Measurements from ENCODE around the gene DEF6.

DEF6 gene

GRCh38 chr6:35351422-35351821, 53.8 kb downstream of the DEF6 start:
- DNase-seq (ENCODE audit: low spot score): no peak

GRCh38 chr6:35352735-35353134, 55.1 kb downstream of the DEF6 start:
- no peak for DNase-seq (ENCODE audit: low spot score)

GRCh38 chr6:35354361-35355135, 56.9 kb downstream of the DEF6 start:
- no peak for DNase-seq (ENCODE audit: low spot score)

GRCh38 chr6:35356391-35356790, 58.8 kb downstream of the DEF6 start:
- no peak for DNase-seq (ENCODE audit: low spot score)

GRCh38 chr6:35357677-35358076, 60.1 kb downstream of the DEF6 start:
- no peak for DNase-seq (ENCODE audit: low spot score)

- no peak for DNase-seq (ENCODE audit: low spot score)
These were observed 60.5 kb downstream of the DEF6 start for GRCh38 chr6:35358086-35358485.

- no peak for DNase-seq (ENCODE audit: low spot score)
These were observed 61.7 kb downstream of the DEF6 start for GRCh38 chr6:35359346-35359743.

- DNase-seq (ENCODE audit: low spot score): no peak
These were observed 62.2 kb downstream of the DEF6 start for GRCh38 chr6:35359744-35360348.

- DNase-seq (ENCODE audit: low spot score): no peak
These were observed 62.9 kb downstream of the DEF6 start for GRCh38 chr6:35360349-35361138.

- no peak for DNase-seq (ENCODE audit: low spot score)
These were observed 64.6 kb downstream of the DEF6 start for GRCh38 chr6:35362200-35362599.

- DNase-seq (ENCODE audit: low spot score): no peak
These were observed 65.7 kb downstream of the DEF6 start for GRCh38 chr6:35363293-35363750.

- DNase-seq (ENCODE audit: low spot score): no peak
These were observed 68.1 kb downstream of the DEF6 start for GRCh38 chr6:35365594-35366203.

- no peak for DNase-seq (ENCODE audit: low spot score)
These were observed 68.6 kb downstream of the DEF6 start for GRCh38 chr6:35366204-35366596.

- no peak for DNase-seq (ENCODE audit: low spot score)
These were observed 70.0 kb downstream of the DEF6 start for GRCh38 chr6:35367646-35368037.

- DNase-seq (ENCODE audit: low spot score): peak; percentile 17
These were observed 70.6 kb downstream of the DEF6 start for GRCh38 chr6:35368038-35368887.

- DNase-seq (ENCODE audit: low spot score): peak; percentile 51
These were observed 72.6 kb downstream of the DEF6 start for GRCh38 chr6:35370124-35370741.

- DNase-seq (ENCODE audit: low spot score): no peak
These were observed 73.3 kb downstream of the DEF6 start for GRCh38 chr6:35370785-35371493.

Measured in CD4-positive, alpha-beta T cell treated with Interleukin-2 at 100 ng/mL for 4 hours (primary cell).